KG1 (cell line): ENCODE data around the gene LRRC4C.
"Not testable (repeated sequence)": the region's sequence is repeated elsewhere in the genome, so short reads cannot be mapped to it uniquely, and the experiment has no call there.

ENCODE experiments used
- DNase-seq: peaks from one replicate; lab custom pipeline; 2025; lab: John Stamatoyannopoulos, UW

LRRC4C gene

DNA sequence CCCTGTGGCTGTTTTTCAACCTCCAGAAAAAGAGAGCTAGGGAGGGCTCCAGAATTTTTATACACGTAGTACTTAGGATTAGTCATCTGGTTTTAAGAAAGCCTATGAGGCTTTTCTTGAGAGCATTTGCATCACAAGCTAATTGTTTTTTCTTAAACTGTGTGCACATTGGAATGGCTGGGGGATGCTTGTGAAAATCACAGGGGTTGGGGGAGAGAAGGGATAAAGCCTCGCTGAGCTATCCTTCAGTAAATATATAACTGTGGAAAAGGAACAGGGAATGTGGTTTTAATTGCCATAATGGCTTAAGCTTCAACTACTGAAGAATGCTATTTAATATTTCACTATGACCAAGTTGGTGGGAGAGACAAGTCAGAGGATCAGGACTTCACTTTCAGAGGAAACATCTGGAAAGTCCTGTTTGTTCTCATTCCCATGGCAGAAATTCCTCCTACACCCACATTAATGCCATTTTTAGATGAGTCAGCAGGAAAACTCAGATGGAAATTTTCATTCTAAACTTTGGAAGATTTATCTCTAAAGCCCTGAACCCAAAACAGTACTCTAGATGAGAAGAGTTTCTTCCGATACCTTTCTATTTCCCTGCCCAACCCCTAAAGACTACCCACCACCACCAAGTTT is 591.3 kb downstream of the LRRC4C start:
- DNase-seq, result no peak

GRCh38 chr11:40857754-40858153 is 601.7 kb downstream of the LRRC4C start:
- DNase-seq, result not testable (repeated sequence)

DNA sequence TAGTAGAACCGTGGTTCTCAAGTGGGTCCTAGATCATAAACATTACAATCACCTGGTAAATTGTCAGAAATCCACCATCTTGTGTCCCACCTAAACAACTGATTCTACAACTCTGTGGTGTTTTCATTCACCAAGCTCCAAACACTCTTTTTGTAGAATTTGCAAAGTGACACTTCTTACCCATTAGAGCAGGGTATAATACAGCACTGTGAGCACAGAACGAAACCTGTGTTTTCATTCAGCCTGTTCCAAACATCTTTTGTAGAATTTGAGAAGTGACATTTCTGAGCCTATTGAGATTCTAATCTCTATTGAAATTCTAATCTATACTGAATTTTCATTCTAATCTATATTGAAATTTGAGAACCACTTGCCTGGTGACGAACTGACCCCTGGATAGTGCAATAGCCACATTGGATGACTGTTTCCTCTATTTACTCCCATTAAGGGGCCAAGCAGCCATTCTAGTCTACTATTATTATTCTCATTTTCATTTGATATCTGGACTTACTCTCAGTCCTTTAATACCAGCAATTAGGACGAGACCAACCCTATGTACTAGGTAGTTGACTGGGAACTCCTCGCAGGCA is 616.6 kb downstream of the LRRC4C start:
- DNase-seq, result no peak

GRCh38 chr11:40841231-40841630 is 618.2 kb downstream of the LRRC4C start:
- no peak for DNase-seq

- no peak for DNase-seq
Measured at GRCh38 chr11:40838181-40838683, 621.2 kb downstream of the LRRC4C start.

DNA sequence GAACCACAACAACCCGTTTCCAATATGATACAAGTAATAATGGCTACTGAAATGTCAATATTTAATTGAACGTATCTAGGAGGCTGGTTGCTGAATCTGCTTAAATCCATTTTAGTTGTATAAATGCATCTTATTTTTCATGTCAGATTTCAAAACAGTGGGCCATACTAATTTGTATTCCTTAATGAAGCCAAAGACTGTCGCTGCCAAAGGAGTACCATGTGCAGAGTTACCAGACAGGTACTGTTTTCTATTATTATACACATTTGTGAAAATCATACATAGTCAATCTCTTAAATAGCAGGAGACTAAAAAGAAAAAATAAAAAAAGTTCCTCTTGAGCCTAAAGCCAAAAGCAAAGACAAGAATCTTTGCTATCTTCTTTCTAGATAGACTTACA is 632.3 kb downstream of the LRRC4C start:
- DNase-seq, result no peak

GRCh38 chr11:40826601-40827000 is 632.9 kb downstream of the LRRC4C start:
- DNase-seq, result no peak

DNA sequence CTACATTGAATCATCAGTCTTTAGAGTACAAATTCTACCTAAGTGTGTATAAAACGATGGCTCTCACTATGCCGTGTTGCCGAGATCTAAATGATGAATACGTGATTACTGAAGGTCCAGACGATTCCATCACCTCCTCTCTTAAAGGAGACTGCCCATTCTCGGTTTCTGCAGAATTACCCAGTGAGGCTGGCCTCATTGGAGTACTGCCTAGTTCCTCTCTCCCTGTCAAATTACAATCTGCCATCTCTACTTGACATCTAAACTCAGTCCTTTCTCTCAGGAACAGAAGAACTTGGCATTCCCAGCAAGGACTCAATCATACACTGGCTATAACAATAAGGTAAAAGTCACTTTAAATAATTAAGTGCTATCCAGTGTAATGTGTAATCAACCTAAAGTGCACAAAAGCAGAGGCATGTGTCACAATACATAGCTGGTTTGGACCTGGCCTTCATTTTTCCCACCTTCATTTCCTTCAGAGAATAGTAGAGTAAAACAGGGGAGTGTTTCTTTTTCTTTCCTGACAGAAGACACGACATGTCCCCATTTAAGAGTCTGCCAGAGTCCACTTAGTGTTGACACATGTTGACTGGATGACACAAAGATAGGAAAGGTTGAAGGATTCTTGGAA is 634.1 kb downstream of the LRRC4C start:
- no peak for DNase-seq

DNA sequence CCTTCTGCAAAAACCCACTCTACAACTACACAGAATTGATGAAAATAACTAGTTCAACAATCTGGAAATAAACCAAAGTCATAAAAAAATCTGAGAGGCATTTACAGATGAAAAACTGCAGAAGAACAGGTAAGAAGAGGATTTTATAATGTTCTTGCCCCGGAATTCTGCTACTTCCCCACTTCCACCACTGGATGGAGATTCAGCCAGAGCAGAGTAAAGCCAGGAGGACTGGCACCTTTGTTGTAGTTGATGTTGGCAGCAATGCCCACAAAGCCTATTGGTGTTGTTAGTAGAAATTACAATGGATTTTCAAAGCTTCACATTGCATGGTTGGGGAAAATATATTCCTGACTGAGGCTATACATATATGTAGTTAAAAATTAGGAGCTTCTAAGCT is 640.2 kb downstream of the LRRC4C start:
- no peak for DNase-seq

DNA sequence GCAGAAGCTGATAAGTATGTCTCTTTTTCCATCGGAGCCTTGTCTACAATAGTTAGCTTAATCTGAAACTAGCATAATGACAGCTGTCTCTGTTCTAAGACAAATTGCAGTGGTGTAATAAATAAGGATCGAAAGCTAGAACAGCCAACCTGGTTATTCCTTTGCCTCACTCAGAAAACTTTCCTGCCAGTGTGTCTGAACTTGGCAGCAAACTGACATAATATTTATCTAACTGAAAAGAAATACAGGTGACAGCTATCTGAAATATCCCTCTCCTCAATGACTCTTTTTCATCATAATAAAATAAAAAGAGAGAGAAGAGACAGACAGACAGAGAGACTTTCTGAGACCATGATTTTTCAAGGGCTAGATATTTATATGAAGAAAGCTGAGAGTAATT is 642.5 kb downstream of the LRRC4C start:
- no peak for DNase-seq

DNA sequence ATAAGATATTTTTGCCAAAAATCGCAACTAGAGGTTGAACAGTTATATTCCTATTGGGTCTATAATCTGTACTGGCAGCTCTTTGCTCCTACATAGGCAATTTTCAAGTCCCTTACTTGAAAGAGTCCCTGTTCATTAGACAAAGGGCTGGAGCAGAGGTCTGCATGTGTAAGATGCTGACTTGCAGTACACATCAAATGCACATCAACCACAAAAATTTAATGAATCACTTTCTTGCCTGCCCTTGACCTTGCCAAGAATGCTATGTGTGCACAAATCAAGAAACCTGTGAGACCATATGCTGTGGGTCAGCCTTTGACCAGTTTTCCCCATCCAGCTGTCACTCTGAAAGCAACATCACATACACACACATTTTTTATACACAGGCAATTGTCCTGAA is 661.5 kb downstream of the LRRC4C start:
- no peak for DNase-seq

- no peak for DNase-seq
Measured at GRCh38 chr11:40787224-40787623, 672.2 kb downstream of the LRRC4C start.

DNA sequence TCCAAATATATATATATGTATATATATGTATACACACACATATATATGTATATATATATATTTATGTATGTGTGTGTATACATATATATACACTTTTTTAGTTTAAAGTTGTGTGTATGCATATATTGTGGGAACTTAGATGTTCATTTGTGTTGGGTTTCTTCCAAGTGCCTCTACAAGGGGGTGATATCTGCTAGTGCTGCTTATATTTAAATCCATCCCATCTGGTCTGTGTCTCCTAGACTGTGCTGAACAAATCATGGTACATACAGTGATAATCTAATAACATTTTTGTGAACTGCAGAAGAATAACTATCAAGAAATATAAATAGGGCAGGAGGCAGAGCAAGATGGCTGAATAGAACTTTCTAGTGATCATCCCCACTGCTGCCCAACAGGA is 696.4 kb downstream of the LRRC4C start:
- DNase-seq, result no peak

DNA sequence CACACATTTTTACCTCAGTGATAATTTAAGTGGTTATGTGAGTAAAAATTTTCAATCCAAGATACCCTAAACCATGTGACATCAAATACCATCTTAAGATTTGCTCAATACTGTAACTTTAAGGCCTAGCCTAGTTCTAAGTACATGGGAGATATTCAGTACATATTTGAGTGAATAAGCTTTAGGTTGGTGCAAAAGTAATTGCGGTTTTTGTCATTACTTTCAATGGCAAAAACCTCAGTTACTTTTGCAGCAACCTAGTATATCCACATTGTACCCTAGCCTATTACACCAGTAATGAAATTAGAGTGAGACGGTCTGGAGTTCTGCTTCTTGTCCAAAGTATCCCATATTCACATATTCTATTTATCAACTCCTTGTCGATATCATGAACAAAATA is 700.1 kb downstream of the LRRC4C start:
- no peak for DNase-seq

DNA sequence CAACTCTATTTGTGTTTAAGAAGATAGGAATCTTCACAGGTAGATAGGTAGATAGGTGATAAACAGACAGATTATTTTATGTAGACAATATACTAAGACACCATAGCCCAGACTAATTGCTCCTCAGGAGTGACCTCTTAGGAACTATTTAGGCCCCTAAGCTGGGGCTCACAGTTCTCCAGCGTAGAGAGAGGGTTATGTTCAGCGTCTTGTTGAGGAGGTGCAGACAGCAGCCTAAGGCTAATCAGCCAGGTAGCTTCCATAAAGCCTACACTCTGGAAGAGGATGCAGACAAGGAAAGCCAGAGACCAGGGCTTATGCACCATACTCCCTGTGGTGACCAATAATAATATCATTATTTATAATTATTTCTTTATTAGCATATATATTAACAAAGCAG is 705.2 kb downstream of the LRRC4C start:
- no peak for DNase-seq

GRCh38 chr11:40746282-40746681 is 713.2 kb downstream of the LRRC4C start:
- DNase-seq, result no peak

DNA sequence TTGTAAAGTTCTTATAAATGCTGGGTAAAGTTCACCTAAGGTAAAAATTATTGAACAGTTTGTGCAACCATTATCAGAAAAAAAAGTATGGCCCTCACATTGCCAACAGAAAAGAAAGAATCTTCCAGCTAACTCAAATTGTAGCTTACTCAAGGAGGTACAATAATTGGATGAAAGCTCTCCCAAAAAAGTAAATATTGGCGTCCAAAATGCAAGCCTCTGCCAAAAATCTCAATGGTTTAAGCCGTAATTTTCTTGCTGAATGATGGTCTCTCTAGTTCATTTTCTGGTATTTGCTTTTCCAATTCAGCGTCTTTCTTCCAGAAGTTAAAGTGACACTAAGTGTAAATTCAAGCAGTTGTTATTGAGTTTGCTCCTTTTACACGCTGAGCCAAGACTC is 727.3 kb downstream of the LRRC4C start:
- no peak for DNase-seq

GRCh38 chr11:40722179-40722795 is 737.2 kb downstream of the LRRC4C start:
- DNase-seq, result no peak

DNA sequence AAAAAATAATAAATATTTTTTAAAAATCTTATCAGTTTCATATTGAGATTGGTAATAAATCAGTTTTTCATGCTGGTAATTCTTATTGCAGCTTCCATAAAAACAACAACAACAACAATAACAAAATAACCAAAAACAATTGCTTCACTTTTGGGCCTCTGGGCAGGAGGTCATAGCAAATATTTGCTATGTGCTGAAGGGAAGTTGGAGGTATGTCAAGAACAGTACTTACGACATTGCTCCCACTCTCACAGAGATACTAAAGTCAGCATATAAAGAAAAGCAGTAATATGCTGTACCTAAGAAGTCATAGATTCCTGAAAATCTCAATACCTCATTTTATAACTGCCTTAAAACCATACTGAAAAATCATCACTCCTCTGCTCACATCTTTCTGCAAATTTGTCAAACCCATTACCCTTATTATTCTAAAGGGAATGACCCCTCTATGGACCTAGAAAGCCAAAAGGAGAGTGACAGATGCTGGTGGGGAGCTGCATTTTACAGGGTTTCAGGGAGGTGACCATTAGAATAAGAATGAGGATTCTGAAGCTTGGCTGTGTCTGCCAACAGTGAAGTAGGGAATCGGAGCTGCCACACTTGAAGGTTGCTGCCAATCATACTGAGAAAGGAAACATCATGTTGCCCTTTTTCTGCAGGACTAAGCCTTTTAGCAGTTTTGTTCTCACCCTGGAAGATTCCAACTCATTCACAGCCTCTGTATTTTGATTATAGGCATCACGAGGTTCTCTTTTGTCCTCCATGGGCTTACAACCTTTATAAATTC is 742.9 kb downstream of the LRRC4C start:
- no peak for DNase-seq

- no peak for DNase-seq
Measured at GRCh38 chr11:40713083-40713482, 746.4 kb downstream of the LRRC4C start.

DNA sequence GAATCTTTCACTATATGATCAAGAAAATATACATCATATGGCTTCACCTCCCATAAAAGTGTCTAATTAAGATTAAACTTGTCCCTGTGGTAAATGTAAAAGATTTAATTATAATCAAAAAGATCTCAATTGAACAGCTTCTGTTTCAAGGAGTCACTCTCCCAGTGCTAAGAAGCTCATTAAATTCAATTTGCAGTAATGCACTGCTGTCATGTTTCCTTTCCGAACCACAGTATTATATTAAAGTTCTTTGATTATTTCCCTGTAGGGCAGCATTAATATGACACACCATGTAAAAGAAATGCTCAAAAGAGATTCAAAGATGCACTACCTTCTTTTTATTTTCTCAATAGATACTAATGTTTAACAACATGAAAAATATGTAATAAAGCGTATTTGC is 758.4 kb downstream of the LRRC4C start:
- no peak for DNase-seq

DNA sequence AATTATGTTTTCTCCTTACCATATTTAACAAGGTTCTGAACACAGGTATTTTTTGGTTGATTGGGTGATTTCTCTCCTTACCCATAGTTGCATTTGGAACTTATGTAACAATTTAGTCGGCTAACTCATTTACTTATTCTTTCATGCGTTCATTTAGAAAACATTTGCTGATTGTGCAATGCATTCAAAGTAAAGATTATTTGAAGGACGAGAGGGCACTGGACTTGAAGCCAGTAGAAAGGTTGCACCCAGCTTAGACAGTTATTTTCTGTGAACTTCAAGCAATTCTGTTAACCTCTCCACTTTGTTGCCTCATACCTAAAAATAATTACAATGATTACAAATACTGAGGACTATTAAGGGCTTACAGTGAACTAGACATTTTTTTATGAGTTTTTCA is 769.6 kb downstream of the LRRC4C start:
- no peak for DNase-seq
